K562 (cell line): ENCODE results near the gene NOL4L. TPM values are rescaled to one million over a fixed set of nuclear protein-coding genes. Genes with fewer than 3 reads are reported as not detected.
A peak's percentile ranks its signal among the peaks of the same experiment; 100 is the strongest.

Source experiments
- BHLHE40 ChIP-seq: IDR thresholded peaks from 2 replicates; pipeline ENCODE4 v1.6.1; 2011; ENCODE audit warnings: low read length, improper control_type of control experiment
- C11orf30 ChIP-seq: fragments of 450-650 bp; IDR thresholded peaks from 2 replicates; pipeline ENCODE4 v1.6.1; 2016; ENCODE audit warnings: low read depth, mild to moderate bottlenecking
- CXXC5 ChIP-seq: fragments of 250-450 bp; sonication (Bioruptor Pico); IDR thresholded peaks from 2 replicates; pipeline ENCODE4 v1.8.0; 2022; ENCODE audit warnings: inconsistent platforms, mild to moderate bottlenecking, moderate library complexity
- EGR1 ChIP-seq: fragments of 450-650 bp; conservative IDR thresholded peaks from 2 replicates; pipeline ENCODE4 v1.6.1; 2017; ENCODE audit warnings: mild to moderate bottlenecking
- EP300 ChIP-seq: IDR thresholded peaks from 2 replicates; pipeline ENCODE4 v1.6.1; 2012; ENCODE audit warnings: low read length, improper control_type of control experiment
- ESRRA ChIP-seq: fragments of 450-650 bp; IDR thresholded peaks from 2 replicates; pipeline ENCODE4 v1.6.1; 2014; ENCODE audit warnings: low read depth, mild to moderate bottlenecking, moderate library complexity, borderline replicate concordance
- MAFK ChIP-seq: IDR thresholded peaks from 2 replicates; pipeline ENCODE4 v1.6.1; 2011; ENCODE audit warnings: low read length, improper control_type of control experiment
- MEF2D ChIP-seq: conservative IDR thresholded peaks from 2 replicates; pipeline ENCODE4 v1.6.1; 2016; ENCODE audit warnings: low read depth, missing genetic modification characterization, missing compliant biosample characterization
- MYC ChIP-seq, 2 experiments: fragments of 250-450 bp in 1 of 2; sonication (Bioruptor Pico) in 1 of 2; IDR thresholded peaks; 2 replicates each; pipeline versions ENCODE4 v1.5.1 to v1.6.1; 2012 to 2021; ENCODE audit warnings: low read depth in 2 of 2, borderline replicate concordance in 1 of 2, improper control_type of control experiment in 1 of 2, low read length in 1 of 2, mild to moderate bottlenecking in 1 of 2, moderate library complexity in 1 of 2
- NR2C1 ChIP-seq, 2 experiments: fragments of 450-650 bp; IDR thresholded peaks; 2 replicates each; pipeline ENCODE4 v1.6.1; 2017; ENCODE audit warnings: mild to moderate bottlenecking in 2 of 2, antibody characterized with exemption in 1 of 2, inconsistent platforms in 1 of 2, missing compliant biosample characterization in 1 of 2, missing genetic modification characterization in 1 of 2
- PYGO2 ChIP-seq: fragments of 450-650 bp; IDR thresholded peaks from 2 replicates; pipeline ENCODE4 v1.6.1; 2016; ENCODE audit warnings: mild to moderate bottlenecking, missing genetic modification characterization, moderate library complexity, missing compliant biosample characterization
- SMC3 ChIP-seq: conservative IDR thresholded peaks from 2 replicates; pipeline ENCODE4 v1.6.1; 2011; ENCODE audit warnings: low read depth, low read length, improper control_type of control experiment; ENCODE audit not compliant: insufficient read depth
- SP1 ChIP-seq: sonication (generic); formaldehyde crosslinking; IDR thresholded peaks from 2 replicates; pipeline ENCODE4 v1.8.1; 2022; ENCODE audit warnings: mild to moderate bottlenecking, missing genetic modification reagents
- VEZF1 ChIP-seq: fragments of 200-800 bp; sonication (Bioruptor generic); IDR thresholded peaks from 2 replicates; pipeline ENCODE4 v1.6.1; 2017; ENCODE audit warnings: missing genetic modification characterization, missing compliant biosample characterization
- ZFP36 ChIP-seq: fragments of 150-350 bp; IDR thresholded peaks from 2 replicates; pipeline ENCODE4 v1.6.1; 2018; ENCODE audit warnings: low read length, low read depth; ENCODE audit not compliant: partially characterized antibody
- ZNF174 ChIP-seq: fragments of 250-450 bp; sonication (Bioruptor Pico); IDR thresholded peaks from 2 replicates; pipeline ENCODE4 v1.4.0; 2020; ENCODE audit warnings: mild to moderate bottlenecking
- ZNF224 ChIP-seq: sonication (generic); formaldehyde crosslinking; IDR thresholded peaks from 2 replicates; pipeline ENCODE4 v1.8.0; 2022; ENCODE audit warnings: mild to moderate bottlenecking, missing genetic modification reagents
- polyA plus RNA-seq, 8 experiments: library from polyadenylated mRNA; depleted of rRNA in 4 of 8; stranded (reverse) in 5 of 8; unstranded in 3 of 8; fragments of >200 nt; fragmentation: Nextera tagmentation in 2 of 8; fragmentation: Illumina TruSeq in 1 of 8; extraction: Ambion mirVana in 2 of 8; extraction: Trizol in 1 of 8; gene quantifications; 2 replicates each; pipeline versions ENCODE4 v1.2.1 to v1.2.3, GENCODE V29; 2011 to 2014; ENCODE audit warnings: inconsistent platforms in 1 of 8, missing spikeins in 1 of 8
- total RNA-seq, 7 experiments: library from RNA; depleted of rRNA in 6 of 7; stranded (reverse); fragments of >200 nt in 6 of 7; fragmentation: Illumina TruSeq in 2 of 7; extraction: Trizol in 2 of 7; gene quantifications; 2 replicates each; pipeline versions ENCODE4 v1.2.1 to v1.2.3, GENCODE V29; 2011 to 2021; ENCODE audit warnings: low replicate concordance in 1 of 7
- TF ChIP-seq, protein P1 (sequence below): fragments of 450-650 bp; IDR thresholded peaks from one replicate; pipeline ENCODE4 v1.6.1; 2018; ENCODE audit warnings: mild to moderate bottlenecking, moderate library complexity; ENCODE audit not compliant: partially characterized antibody
- TF ChIP-seq, protein P2 (sequence below), 3 experiments: fragments of 200-800 bp in 1 of 3; fragments of 250-450 bp in 1 of 3; fragments of 450-650 bp in 1 of 3; sonication (Bioruptor Pico) in 1 of 3; sonication (Bioruptor generic) in 1 of 3; formaldehyde crosslinking in 1 of 3; IDR thresholded peaks; 2 replicates each; pipeline versions ENCODE4 v1.6.1 to v1.8.0; 2016 to 2022; ENCODE audit warnings: mild to moderate bottlenecking in 2 of 3, missing genetic modification characterization in 2 of 3, missing compliant biosample characterization in 1 of 3, moderate library complexity in 1 of 3

Gene NOL4L
- total and polyA plus RNA-seq, 9 of the 15 experiments (the other 6 are each of a cell fraction or from before 2014, with no cell fraction given) = 5.1 to 36.2 (median 13.6) TPM

DNA sequence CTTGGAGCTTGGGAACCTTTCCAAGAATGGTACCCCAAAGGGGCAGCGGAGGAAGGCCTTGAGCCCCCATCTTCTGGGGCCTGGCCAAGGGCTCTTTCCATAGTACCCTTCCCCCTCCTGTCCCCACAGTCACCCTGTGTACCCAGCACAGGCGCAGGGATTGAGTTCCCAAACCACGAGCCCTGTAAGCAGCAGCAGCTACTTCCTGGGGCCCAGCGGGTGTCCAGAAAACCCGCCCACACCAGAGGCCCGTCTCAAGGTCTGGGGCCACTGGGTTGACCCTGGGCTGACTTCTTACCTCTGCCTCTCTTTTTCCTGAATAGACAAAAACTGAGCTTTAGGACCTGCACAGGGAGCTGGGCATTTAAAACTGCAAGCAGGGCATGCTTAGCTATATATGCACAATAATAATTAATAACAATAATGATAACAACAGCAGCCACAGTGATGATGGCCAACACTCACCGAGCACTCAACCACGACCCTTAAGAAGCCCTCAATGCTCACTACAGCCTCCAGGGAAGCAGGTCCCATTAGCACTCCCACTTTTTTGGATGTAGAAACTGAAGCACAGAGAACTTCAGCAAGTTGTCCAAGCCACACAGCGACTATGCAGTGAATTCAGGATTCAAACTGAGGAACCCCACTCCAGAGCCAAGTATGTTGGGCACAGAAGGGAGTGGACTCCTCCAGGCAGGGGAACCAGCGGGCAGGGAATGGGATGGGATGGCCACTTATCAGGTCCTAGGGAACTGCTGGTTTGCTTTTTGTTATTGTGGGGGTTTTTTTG, 14.5 kb downstream of the NOL4L start (continued):
- TF ChIP-seq SP1 (CRISPR knock-in tag) (no peak), C11orf30 (peak; percentile 82), BHLHE40 (peak; percentile 20; the same call in 1 of the 2 replicates), EP300 (peak; percentile 57; the same call in 1 of the 2 replicates), MAFK (peak; percentile 7; the same call in 1 of the 2 replicates), EGR1 (peak; percentile 85), ZNF224 (no peak), CXXC5 (CRISPR knock-in tag) (peak; percentile 26; the same call in 1 of the 2 replicates), MEF2D (0 out of 2 replicates have a peak, but pooled peaks have one; percentile 4), ESRRA (peak; percentile 39; the same call in 1 of the 2 replicates), SMC3 (0 out of 2 replicates have a peak, but pooled peaks have one; percentile 10), VEZF1 (CRISPR knock-in tag) (peak; percentile 51; the same call in 1 of the 2 replicates), PYGO2 (tag) (no peak), NR2C1 (IDR thresholded peaks at IDR 0.05) (no peak), NR2C1 (tag; IDR thresholded peaks at IDR 0.05) (peak; percentile 57), ZNF174 (no peak), MYC (IDR thresholded peaks at IDR 0.05; ENCODE audit: low read depth, low read length) (peak; percentile 75), MYC (CRISPR knock-in tag; IDR thresholded peaks at IDR 0.05; ENCODE audit: borderline replicate concordance, low read depth) (no peak), ZFP36 (peak; percentile 53)
- TF ChIP-seq, protein P1, sequence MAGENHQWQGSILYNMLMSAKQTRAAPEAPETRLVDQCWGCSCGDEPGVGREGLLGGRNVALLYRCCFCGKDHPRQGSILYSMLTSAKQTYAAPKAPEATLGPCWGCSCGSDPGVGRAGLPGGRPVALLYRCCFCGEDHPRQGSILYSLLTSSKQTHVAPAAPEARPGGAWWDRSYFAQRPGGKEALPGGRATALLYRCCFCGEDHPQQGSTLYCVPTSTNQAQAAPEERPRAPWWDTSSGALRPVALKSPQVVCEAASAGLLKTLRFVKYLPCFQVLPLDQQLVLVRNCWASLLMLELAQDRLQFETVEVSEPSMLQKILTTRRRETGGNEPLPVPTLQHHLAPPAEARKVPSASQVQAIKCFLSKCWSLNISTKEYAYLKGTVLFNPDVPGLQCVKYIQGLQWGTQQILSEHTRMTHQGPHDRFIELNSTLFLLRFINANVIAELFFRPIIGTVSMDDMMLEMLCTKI = no peak
- TF ChIP-seq, protein P2, sequence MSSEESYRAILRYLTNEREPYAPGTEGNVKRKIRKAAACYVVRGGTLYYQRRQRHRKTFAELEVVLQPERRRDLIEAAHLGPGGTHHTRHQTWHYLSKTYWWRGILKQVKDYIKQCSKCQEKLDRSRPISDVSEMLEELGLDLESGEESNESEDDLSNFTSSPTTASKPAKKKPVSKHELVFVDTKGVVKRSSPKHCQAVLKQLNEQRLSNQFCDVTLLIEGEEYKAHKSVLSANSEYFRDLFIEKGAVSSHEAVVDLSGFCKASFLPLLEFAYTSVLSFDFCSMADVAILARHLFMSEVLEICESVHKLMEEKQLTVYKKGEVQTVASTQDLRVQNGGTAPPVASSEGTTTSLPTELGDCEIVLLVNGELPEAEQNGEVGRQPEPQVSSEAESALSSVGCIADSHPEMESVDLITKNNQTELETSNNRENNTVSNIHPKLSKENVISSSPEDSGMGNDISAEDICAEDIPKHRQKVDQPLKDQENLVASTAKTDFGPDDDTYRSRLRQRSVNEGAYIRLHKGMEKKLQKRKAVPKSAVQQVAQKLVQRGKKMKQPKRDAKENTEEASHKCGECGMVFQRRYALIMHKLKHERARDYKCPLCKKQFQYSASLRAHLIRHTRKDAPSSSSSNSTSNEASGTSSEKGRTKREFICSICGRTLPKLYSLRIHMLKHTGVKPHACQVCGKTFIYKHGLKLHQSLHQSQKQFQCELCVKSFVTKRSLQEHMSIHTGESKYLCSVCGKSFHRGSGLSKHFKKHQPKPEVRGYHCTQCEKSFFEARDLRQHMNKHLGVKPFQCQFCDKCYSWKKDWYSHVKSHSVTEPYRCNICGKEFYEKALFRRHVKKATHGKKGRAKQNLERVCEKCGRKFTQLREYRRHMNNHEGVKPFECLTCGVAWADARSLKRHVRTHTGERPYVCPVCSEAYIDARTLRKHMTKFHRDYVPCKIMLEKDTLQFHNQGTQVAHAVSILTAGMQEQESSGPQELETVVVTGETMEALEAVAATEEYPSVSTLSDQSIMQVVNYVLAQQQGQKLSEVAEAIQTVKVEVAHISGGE (CRISPR knock-in tag; IDR thresholded peaks at IDR 0.05) = 0 out of 6 replicates have a peak, but pooled peaks of 1 of the 3 experiments have one; percentile 53
